NCI-H2196 treated with DMSO at 0.1 percent for 48 hours (cell line): ENCODE results near the gene DEPDC5.
"Not testable (repeated sequence)": the region's sequence is repeated elsewhere in the genome, so short reads cannot be mapped to it uniquely, and the experiment has no call there.

Source experiments
- DNase-seq: peaks from one replicate; lab custom pipeline; 2025; ENCODE audit not compliant: unreplicated experiment; lab: John Stamatoyannopoulos, UW

DEPDC5 gene

DNA sequence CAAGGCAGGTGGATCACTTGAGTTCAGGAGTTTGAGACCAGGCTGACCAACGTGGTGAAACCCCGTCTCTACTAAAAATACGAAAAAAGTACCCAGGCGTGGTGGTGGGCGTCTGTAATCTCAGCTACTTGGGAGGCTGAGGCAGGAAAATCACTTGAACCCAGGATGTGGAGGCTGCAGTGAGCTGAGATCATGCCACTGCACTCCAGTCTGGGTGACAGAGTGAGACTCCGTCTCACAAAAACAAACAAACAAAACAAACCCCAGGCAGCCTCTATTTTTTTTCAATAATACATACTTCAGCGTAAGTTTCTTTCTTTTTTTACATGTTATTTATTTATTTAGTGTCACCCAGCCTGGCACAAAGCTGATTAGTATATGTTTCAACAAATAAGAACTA is 60.1 kb downstream of the DEPDC5 start:
- DNase-seq = not testable (repeated sequence)

DNA sequence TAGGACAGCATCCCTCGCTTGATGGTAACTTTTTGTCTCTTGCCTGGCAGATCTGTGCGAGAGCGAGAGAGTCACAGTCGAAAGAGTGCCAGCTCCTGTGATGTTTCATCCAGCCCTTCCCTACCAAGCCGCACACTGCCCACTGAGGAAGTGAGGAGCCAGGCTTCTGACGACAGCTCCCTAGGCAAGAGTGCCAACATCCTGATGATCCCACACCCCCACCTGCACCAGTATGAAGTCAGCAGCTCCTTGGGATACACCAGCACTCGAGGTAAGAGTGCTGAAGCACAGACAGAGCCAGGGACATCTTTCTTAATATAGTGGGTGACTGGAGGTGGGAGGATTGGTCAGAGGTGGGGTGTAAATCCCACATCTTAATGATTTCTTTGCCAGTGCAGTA is 61.1 kb downstream of the DEPDC5 start:
- no peak for DNase-seq

DNA sequence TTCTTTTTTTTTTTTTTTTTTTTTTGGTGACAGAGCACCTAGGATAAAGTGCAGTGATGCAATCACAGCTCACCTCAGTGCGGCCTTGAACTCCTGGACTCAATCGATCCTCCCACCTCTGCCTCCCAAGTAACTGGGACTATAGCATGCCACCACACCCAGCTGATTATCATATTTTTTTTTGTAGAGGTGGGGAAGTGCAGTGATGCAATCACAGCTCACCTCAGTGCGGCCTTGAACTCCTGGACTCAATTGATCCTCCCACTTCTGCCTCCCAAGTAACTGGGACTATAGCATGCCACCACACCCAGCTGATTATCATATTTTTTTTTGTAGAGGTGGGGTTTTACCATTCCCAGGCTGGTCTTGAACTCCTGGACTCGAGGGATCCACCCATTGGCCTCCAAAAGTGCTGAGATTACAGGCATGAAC is 61.6 kb downstream of the DEPDC5 start:
- DNase-seq = not testable (repeated sequence)

DNA sequence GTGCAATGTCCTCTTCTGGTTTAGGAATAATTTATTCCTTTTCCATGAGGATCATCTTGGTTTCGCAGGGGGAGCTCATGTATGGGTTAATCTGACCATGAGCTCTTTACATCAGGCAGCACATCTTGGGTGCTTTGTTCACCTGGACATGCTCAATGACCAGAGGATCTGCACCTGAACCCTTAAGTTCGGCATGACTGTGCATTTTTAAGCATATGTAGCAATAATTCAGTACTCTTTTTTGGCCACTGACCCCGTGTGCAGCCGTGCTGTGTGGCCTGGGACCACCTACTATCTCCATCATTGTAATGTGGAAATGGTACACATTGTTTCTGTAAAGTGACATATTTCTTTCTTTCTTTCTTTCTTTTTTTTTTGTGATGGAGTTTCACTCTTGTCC is 62.9 kb downstream of the DEPDC5 start:
- no peak for DNase-seq

DNA sequence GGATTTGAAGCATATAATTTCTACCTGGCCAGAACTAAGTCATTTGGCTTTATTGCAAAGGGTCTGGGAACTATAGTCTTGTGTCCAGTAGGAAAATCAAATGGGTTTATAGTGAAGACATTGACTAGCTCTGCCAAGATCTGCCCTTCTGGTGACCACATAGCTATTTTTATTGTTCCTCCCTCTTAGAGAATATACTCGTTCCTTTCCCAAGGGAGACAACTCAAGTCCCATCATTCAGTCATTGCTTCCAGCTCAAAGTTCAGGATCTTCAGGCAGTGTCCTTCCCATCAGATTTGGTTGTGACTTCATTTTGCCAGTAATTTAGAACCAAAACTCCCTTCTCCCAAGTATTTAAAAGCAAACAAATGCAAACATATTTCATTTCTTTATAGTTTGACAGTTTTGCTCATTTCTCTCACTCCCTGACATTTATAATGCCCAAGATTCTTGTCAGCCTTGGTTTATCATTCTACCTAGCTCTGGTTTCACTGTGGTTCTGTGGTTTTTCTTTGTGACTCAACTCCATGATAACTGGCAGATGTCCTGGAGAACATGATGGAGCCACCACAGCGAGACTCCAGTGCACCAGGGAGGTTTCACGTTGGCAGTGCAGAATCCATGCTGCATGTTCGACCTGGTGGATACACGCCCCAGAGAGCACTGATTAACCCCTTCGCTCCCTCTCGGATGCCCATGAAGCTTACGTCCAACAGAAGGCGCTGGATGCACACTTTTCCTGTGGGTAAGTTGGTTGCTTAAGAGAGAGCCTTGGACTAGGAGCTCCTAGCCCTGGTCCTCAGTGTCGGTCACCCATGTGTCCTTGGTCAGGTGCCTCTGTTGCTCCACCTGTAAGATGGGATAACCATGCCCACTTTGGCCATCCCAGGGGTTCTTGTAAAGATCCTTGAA is 64.9 kb downstream of the DEPDC5 start:
- DNase-seq = no peak

DNA sequence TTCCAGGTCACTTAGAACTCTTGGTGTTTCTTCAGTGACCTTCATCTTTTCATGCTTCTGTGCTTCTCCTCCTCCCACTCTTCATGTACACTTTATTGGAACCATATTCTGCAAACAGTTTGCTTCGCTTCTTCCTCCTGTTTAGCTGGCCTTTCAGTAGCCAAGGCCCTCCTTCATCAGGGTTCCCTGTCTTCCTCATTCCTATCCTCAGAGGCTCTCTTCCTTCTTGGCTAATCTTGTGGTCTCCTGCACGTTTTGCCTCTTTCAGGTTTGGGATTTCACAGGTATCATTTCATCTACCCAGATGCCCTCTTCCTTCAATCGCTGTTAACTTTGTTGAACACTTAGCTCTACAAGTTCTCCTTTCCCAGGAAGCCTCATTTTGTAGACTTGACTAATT is 66.8 kb downstream of the DEPDC5 start:
- no peak for DNase-seq

DNA sequence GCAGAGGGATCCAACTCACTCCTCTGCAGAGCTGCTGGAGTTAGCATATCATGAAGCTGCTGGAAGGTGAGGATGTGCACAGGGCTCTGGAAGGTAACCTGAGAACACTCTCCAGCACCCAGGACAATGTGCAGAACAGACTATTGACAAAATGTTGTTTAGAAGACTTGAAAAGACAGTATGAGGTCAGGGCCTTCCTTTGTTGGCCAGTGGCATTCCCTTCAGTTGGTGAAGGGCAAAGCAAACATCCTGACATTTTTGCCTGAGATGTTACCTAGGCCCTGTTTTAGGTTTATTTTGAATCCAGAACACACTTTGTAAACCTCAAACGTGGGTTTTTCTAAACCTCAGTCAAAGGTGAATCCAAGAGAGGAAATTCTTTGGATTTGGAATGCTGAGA is 67.8 kb downstream of the DEPDC5 start:
- peak; percentile 3 for DNase-seq

DNA sequence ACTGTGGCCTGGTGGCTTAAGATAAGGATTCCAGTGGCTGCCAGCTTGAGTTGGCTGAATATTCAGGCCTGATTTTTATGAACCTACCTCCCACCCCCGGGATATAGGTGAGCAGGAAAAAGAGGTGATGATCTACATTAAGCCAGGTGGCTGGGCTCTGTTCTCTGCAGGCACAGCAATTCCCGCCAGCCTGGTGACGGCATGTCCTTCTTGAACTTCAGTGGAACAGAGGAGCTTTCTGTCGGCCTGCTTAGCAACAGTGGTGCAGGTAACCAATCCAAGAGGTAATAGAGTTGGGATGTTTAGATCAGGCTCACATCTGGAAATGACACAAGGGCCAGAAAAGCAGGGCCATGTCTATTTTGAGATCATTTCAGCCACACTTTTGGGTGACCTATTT is 68.7 kb downstream of the DEPDC5 start:
- DNase-seq = no peak

DNA sequence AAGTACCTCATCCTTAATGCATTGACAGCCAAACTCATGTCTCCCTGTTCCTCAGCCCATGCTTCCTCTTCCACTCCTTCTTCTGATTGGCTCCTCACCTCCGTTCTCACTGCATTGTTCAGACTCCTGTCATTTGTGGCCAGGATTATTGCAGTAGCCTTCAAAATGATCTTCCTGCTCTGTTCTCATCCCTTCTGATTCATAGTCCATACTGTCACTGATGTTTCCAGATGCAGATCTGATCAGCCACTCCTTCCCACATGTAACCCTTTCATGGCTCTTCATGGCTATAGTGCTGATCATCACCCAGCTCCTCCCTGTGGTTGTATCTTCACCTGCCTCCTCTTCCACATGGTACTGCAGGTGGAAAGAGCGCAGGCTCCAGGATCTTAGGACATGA is 71.7 kb downstream of the DEPDC5 start:
- DNase-seq = no peak

DNA sequence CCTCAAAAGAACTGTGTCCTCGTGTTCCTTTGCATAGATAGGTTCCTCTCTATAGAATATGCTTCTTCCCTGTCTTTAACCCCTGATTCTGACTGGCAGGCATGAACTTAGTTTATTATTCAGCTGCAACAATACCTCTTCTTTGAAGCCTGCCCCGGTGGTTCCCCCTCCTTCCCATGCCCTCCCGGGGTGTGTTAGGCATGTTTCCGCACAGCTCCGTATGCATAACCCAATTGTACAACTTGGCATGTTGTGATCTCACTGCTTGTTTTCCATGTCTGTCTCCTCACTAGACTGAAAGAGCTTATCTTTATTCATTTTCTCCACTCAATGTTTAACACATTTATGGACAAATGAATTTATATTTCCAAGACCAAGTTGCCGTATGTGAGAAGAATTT is 72.6 kb downstream of the DEPDC5 start:
- DNase-seq = no peak

DNA sequence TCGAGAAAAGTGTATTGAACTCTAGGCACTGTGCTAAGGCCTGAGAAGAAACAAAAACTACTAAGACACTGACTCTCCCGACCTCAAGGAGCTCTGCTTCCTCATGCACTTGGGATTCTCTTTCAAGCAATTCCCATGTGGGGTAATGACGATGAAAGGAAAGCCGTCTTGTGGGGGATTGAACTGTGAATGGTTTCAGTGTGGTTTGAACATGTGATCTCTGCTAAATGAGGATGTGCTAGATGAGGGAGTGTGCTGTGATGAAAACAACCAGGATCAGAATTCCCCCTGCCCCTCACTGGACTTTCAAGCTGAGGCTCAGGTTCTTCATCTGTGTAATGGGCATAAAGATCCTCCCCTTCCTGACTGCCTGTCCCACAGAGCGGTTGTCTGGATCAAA is 74.9 kb downstream of the DEPDC5 start:
- no peak for DNase-seq

DNA sequence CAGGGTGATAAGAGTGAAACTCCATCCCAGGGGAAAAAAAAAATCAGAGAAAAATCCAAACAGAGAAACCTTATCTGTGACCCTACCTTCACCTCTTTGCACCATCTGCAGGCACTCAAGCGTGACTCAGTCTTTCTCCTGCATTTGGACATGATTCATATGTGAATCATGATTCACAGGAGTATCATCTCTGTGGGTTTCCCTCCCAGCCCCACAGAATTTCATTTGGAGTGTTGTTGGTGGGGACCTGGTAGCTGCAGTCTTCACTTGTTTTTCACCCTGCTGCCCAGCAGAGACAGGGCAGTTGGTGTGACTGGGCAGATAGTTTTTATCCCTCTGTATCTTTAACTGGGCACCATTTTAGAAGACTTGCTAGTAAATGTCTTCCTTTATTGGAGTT is 75.7 kb downstream of the DEPDC5 start:
- peak; percentile 12 for DNase-seq

DNA sequence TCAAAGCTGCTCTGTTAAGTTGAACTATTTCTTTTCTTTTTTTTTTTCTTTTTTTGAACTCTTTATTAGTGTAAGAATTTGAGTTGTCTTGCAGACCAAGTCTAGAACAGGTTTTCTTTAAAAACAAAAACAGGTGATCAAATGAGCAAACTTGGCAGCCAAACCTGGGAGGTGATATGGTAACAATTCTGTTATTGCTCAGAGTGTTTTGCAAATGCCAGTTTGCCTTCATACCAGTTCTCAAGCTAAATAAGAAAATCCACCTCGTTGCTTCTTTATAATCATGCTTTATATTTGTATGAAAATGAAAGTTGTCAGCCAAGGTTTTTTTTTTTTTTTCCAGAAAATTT is 76.9 kb downstream of the DEPDC5 start:
- DNase-seq = no peak

DNA sequence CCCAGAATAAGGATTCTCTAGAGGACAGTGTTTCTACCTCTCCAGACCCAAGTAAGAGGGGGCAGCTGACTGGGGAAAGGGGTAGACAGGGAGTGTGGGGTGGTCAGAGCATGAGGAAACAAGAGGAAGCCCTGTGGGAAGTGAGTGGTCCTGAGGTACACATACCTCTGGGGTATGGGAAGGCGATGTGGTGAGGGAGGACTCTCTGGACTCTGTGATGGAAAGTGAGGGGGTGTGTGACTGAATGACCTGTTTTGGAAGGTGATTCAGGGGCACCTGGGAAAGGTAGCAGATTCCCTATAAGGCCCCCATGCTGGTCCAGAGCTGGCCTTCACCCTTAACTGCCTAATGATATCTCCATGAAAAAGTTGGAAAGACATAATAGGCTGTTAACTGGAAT is 80.1 kb downstream of the DEPDC5 start:
- DNase-seq = no peak

DNA sequence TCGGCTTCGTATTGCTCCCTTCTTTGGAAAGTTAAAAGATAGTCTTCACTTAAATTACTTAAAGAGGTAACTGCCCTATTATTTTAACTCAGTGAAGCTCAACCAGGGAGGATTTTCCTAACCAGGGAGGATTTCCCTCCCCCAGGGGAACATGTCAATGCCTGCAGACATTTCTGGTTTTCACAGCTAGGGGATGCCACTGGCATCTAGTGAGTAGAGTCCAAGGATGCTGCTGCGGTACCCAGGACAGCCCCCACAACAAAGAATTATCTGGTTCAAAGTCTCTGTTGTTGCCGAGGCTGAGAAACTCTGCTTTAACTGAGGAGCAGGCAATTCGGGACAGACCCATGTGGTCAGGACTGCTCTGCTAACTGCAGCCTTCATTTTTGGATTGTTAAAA is 82.2 kb downstream of the DEPDC5 start:
- no peak for DNase-seq

DNA sequence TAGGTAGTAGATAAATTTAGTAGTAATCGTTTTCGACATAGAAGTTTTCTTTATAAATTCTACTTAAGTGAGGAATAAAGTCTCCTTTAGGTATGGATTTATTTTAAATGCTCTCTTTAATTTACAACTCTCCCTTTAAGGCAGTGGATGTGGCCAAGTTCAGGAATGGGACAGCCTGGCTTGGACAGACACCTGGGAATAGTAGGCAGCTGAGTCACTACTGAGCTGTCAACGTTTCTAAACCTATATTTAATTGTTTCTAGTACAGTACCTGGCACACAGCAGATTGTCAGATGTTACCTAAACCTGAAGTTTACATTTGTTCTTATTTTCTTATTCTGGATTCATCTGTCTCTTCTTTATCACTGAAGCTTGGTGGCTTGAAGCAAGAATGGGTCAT is 85.1 kb downstream of the DEPDC5 start:
- DNase-seq = no peak

DNA sequence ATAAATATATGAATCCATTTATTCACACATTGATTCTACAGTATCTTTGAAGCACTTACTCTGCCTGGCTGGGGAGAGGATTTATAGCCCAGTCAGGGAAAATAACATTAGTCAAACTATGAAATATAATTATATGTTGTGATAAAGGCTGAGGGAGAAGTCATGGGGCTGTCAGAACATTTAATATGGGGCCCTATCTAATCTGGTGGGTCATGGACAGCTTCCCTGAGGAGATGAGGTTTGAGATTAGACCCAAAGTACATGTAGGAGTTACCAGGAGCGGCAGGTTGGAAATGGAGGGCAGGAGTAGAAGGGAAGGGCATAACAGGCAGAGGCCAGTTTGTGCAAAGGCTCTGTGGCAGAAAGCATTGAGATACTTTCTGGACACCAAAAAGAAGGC is 86.2 kb downstream of the DEPDC5 start:
- no peak for DNase-seq

DNA sequence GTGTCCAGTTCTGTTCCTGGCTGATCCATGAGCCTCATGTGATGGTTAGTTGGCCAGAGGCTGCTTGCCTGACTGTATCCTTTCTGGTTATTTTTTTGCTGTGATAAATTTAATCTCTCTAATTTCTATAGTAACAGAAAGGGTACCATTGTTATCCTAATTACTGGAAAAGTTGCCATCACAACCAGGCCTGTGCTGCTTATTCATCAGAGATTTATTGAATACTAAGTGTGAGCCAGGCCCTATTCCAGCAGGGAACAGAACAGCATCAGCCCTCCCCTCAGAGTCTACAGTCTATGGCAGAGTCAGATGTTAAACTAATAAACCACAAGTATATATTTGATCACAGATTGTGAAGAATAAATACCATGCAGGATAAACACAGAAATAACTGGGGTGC is 86.8 kb downstream of the DEPDC5 start:
- DNase-seq = no peak

DNA sequence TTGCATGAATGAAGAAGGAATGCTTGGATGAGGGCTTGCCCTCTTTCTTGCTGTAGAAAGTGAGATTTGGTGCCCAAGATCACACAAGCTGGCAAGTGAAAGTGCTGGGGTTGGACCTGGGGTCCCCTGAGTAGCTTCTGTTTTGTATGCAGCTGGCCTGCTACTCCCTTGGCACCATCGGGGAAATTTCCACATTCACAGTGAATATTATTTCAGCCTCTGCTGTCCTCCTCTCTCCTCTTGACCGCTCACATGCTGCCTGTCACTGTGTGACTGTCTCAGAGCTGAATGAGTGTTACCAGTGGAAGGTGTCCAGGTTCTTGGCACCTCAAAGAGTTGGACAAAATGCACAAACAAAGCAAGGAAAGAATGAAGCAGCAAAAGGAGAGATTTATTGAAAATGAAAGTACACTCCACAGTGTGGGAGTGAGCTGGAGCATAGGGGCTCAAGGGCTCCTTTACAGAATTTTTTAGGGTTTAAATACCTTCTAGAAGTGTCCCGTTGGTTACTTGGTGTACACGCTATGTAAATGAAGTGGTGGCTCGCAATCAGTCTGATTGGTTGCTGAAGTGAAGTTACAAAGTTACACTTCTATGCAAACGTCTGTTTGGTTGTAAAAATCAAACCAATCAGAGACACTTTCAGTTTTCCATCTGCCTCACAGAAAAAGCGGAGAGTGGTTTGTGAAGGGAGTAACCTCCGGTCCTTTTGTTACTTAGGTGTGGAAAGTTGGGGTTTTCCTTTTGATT is 87.4 kb downstream of the DEPDC5 start:
- no peak for DNase-seq

DNA sequence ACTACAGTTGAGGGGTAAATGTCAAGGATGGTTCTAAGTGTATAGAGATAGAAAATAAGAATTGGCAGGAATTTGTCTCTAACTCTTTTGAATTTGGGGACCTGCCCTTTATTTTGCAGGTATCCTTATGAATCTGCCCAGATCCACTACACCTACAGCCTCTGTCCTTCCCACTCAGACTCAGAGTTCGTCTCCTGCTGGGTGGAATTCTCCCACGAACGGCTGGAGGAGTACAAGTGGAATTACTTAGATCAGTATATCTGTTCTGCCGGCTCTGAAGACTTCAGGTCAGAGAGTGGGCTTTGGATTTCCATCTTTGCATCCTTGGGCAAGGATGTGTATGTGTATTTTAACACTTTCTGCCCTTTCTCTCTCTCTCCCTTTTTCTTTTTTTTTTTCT is 89.7 kb downstream of the DEPDC5 start:
- DNase-seq = no peak

DNA sequence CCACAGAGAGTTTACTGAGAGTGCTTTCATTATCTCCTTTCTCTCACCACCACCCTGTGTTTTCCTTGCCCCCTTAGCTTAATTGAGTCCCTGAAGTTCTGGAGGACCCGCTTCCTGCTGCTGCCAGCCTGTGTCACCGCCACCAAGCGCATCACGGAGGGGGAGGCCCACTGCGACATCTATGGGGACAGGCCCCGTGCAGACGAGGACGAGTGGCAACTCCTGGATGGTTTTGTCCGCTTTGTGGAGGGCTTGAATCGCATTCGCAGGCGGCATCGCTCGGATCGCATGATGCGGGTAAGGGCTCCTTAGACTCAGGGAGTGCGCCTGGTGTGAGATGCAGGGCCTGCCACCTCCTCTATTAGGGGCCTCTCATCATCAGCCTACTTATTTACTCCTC is 91.1 kb downstream of the DEPDC5 start:
- no peak for DNase-seq
